Measurements from ENCODE around the gene ASIC2. TPM values are rescaled to one million over a fixed set of nuclear protein-coding genes. Genes with fewer than 3 reads are reported as not detected.

The ASIC2 gene
- total and polyA plus RNA-seq, 9 of the 15 experiments (the other 6 are each of a cell fraction or from before 2014, with no cell fraction given): not detected

- TF ChIP-seq ZBTB43 (CRISPR knock-in tag; IDR thresholded peaks at IDR 0.05) (no peak), ZNF778 (CRISPR knock-in tag; IDR thresholded peaks at IDR 0.05) (no peak), NFIX (CRISPR knock-in tag; IDR thresholded peaks at IDR 0.05; ENCODE audit: low read depth) (no peak), NCOA6 (IDR thresholded peaks at IDR 0.05) (no peak), ZNF23 (CRISPR knock-in tag; IDR thresholded peaks at IDR 0.05) (no peak), HOMEZ (CRISPR knock-in tag; IDR thresholded peaks at IDR 0.05) (no peak), U2AF1 (optimal IDR thresholded peaks at IDR 0.05; ENCODE audit: low read depth, low read length) (no peak), CHD7 (IDR thresholded peaks at IDR 0.05; ENCODE audit: low read depth, low read length) (no peak), TCF7 (IDR thresholded peaks at IDR 0.05; ENCODE audit: borderline replicate concordance) (no peak), ZNF592 (IDR thresholded peaks at IDR 0.05) (no peak)
Measured at GRCh38 chr17:33302394-33302793, 9.3 kb upstream of the ASIC2 start (continued).
